Measurements from ENCODE around the gene WDR1. TPM values are rescaled to one million over a fixed set of nuclear protein-coding genes. Genes with fewer than 3 reads are reported as not detected.

WDR1 gene
- total and polyA plus RNA-seq, 4 donors = 159 to 593 (median 273) TPM

Small RNAs within 50 kb of the gene (microRNA-seq; reads per million reads assigned to microRNA genes)
- gene MIR3138 = 0 to 1.2 reads per million in 2 donors

Other genes starting within 250 kb of the WDR1 start
- gene SLC2A9, start 95.3 kb downstream of the WDR1 start, total RNA-seq = 10 to 100 TPM; 11.0 to 16.5 TPM
- gene SLC2A9, start 95.3 kb downstream of the WDR1 start, polyA plus RNA-seq = 1 to 10 TPM; 2.1 to 8.1 TPM